Hematopoietic multipotent progenitor cell treated with erythropoietin and hydrocortisone succinate and interleukin-3 and kit ligand, for 15 days (in vitro differentiated cells): ENCODE measurements around the gene RAB24.
"Not testable (repeated sequence)": the region's sequence is repeated elsewhere in the genome, so short reads cannot be mapped to it uniquely, and the experiment has no call there.

ENCODE experiments used
- DNase-seq: peaks from one replicate; pipeline ENCODE4 v3.0.0-alpha.2; 2015; ENCODE audit warnings: low spot score

The RAB24 gene

DNA sequence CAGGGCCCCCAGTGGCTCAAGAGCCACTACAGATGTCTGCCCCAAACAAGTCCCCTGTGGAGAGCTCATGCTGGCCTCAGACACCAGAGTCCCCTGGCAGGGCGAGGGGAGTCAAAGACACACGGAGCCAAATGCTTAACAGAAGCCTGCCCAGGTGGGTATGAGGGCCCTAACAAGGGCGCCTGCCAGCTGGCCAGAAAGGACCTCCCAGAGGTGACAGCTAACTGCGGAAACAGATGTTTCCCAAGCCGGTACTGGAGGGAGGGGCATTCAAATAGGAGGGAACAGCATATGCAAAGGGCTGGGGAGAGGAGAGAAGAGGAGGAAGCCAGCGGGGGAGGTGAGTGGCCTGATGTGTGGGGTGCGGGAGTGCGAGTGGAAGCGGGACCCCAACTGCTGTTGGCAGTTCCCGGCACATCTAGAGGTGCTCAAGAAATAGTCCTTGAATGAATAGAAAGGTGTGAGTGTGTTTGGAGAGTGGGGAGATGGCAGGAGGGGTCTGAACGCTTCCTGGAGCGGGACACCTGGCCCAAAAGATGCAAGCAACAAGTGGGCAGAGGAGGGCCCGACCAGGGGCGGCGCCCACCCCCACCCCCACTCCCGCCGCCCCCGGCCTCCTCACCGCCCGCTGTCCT lies 7.4 kb upstream of the RAB24 start:
- peak; percentile 60 for DNase-seq

GRCh38 chr5:177310332-177310731 lies 6.8 kb upstream of the RAB24 start:
- DNase-seq = no peak

DNA sequence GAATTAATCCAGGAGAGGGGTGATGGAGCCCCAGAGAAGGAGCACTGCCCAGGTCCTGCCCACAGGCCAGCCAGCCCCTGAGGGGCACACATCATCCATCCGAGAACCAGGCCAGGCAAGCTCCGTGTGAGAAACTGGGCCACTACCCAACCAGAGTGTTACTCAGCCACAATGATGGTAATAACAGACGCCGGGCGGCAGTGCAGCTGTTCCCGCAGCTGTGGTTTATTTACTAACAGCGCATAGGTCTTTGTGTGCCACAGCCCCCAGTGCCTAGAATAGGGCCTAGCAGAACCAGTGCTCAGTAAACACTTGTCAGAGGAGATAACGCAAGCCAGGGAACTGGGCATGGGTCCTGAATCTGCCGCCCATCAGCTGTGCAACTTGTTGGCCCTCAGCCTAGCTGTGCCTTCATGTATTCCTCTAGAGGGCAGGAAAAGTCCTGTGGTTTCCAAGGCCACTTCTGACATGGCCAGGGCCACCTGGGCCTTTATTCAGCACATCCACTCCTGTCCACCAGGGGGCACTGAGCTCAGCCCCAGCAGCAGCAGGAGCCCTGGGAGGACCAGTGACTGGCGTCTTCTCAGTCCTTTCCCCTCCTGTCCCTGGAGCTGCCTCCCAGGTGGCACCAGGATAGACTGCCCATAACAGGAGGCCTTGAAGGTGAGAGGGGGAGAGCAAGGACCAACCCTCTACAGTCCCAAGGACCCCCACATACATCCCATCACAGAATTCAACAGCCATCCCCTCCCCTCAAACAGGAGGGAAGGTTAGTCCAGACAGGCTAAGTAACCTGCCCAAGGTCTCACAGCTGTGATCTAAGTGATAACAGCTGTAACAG lies 6.1 kb upstream of the RAB24 start:
- peak; percentile 88 for DNase-seq

- no peak for DNase-seq
Observed at GRCh38 chr5:177308740-177309139, 5.2 kb upstream of the RAB24 start.

DNA sequence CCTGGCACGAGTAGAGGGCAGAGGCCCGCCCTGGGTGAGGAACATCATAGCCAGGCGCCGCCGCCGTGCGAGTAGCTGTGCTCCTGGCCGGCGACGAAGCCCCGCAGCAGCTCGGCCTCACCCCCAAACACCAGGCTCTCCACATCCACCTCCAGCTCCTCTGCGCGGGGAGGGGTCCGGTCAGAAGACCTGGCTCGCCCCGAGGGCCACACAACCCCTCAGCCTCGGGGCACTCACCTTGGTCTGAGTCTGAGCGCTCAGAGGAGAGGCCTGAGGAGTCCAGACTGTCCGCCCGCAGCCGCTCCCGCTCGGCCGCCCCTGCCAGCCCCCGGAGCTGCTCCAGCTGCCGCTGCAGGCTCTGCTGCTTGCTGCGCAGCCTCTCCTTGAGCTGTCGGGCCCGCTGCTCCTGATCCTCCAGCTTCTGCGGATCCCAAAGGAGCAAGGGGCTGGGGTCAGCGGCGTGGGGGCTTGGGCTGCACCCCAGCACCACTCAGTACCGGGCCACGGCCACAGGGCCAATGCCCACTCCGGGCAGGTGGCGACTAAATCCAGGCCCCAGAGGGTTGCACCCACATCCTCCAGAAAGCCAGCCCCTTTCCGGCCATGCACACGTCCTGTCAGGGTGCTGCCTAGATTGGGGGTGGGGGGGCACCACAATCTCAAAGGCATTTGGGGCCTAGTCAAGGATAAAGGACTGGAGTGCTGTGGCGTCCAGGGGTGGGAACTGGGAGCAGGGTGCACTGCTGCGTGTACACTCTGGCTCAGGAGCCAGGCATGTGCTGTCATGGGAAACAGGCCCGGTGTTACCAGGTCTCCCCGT lies 4.2 kb upstream of the RAB24 start:
- DNase-seq = no peak

DNA sequence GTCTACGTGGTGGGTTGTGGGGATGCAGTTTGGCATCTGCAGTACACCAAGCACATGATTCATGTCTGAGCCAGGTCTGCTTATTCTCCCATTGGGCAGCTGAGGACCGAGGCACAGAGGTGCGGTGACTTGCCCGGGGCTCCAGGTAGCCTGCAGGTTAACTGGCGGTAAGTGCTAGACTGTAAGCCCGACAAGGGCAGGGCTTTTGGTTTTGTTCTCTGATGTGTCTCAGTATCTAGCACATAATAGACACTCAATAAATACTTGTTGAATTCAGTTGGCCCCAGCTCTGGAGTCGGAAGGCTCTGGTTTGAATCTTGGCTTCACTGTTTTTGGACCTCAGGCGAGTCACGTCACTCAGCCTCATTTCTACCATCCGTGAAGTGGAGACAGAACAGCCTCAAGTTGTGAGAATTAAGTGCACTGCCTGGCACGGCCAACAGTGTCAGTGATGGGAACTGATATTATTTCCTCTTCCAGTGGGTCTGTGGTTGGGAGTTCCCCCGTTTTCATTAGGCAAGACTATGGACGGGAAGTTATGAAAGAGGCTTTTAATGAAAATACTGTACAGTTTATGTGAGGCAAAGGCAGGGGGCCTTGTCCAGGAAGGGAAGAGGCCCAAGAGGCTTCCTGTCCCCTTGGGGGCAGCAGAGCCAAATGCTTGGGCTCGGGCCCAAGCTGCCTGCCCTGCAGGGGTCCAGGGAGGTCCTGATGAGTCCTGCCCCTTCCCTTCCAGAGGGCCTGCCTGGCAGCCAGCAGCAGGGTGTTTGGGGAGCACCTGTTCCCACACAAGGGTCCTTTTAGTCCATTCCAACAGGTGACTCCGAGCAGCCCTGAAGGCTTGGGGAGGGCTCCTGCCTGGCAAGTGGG lies 3.4 kb upstream of the RAB24 start:
- no peak for DNase-seq

DNA sequence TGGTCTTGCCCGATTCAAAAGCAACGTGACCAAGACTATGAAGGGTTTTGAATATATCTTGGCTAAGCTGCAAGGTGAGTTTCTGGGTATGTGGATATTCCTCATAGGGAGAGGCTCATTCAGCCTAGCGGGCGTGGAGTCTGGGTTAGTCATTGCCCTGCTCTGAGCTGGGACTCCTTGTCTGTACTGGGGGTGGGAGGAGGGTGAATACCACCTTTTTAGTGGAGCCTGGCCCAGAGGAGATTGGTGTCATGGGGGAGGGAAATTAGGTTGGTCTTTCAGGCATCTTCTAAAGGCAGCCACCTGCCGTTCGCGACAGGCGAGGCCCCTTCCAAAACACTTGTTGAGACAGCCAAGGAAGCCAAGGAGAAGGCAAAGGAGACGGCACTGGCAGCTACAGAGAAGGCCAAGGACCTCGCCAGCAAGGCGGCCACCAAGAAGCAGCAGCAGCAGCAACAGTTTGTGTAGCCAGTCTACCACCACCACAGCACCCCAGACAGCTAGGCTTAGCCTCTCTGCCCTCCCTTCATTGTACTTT lies 2.7 kb upstream of the RAB24 start:
- not testable (repeated sequence) for DNase-seq

- DNase-seq = no peak
Observed at GRCh38 chr5:177304392-177305119, 1.0 kb upstream of the RAB24 start.

DNA sequence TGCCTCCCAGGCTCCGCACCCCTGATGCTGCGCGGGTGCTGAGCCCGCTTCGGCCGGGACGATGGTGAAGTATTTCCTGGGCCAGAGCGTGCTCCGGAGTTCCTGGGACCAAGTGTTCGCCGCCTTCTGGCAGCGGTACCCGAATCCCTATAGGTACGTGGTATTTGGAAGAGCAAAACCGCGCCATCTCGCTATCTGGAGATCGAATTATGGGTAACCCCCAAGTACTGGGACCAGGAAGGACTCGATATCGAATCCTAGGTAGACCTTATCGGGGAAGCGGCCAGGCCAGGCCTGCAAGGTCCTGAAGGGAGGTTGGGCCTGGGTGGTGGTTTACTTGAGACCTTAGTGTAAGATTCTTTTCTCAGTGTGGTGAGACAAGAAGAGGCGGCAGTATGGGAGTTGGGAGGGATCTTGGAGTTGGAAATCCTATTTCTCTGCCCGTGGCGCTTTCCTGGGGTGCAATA lies 439 bp upstream of the RAB24 start:
- DNase-seq = peak; percentile 28

GRCh38 chr5:177302354-177303110 lies 987 bp downstream of the RAB24 start:
- no peak for DNase-seq

GRCh38 chr5:177301503-177302165 lies 1.9 kb downstream of the RAB24 start:
- no peak for DNase-seq

GRCh38 chr5:177300951-177301350 lies 2.6 kb downstream of the RAB24 start:
- DNase-seq = no peak

DNA sequence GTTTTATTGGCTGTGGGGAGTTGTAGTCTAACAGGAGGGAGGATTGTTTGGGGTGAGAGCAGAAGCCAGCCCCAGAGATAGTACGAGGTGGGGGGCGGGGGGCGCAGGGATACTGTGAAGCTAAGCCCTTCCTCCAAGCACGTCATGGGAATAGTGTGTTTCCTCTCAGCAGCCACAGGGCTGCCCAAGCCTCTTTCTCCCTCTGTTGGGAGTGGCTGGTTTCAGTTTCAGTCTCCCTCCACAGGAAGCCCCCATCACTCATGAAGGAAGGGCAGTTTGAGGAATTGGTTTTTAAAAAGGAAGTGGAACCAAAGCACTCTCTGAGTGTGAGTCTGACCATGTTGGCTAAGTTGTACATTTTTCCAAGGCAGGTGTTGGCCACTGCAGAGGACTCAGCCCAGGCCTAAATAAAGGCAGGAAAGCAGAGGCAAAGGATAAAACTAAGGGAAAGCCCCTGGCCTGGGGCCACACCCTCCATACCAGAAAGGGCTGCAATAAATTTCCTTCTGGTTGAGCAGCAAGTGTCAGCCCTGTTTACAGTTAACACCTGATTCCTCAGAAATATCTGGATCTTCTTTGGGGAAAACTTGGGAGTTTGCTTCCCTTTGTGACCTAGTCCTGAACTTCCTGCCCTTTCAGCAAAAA lies 3.2 kb downstream of the RAB24 start:
- no peak for DNase-seq

GRCh38 chr5:177299697-177300096 lies 3.8 kb downstream of the RAB24 start:
- no peak for DNase-seq

GRCh38 chr5:177297922-177298321 lies 5.6 kb downstream of the RAB24 start:
- no peak for DNase-seq

DNA sequence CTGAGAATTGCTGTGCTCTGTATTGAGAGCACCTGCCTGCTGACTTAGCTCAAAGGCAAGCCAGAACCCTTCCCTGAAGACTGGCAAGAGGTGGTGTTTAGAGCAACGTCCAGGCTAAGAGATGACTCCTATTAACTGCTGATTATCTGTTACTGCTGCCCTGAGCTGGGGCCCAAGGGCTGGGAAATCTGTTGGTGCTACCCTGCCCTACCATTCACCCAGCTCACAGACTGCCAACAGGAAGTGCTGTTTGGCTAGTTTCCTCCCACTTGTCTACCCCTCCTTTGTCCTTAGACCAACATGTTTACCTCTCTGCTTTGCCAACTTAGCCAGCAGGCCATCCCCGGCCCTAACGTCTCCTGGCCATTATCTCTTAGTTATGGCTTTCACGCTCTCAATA lies 6.9 kb downstream of the RAB24 start:
- no peak for DNase-seq

GRCh38 chr5:177295924-177296323 lies 7.6 kb downstream of the RAB24 start:
- DNase-seq = no peak

GRCh38 chr5:177294632-177295031 lies 8.9 kb downstream of the RAB24 start:
- DNase-seq = no peak
